Measurements from ENCODE around the gene TRAP1. TPM values are rescaled to one million over a fixed set of nuclear protein-coding genes. Genes with fewer than 3 reads are reported as not detected.

The TRAP1 gene
- total RNA-seq, 4 donors from 2014 or later, result 43.2 to 53.8 (median 51.2) TPM

DNA sequence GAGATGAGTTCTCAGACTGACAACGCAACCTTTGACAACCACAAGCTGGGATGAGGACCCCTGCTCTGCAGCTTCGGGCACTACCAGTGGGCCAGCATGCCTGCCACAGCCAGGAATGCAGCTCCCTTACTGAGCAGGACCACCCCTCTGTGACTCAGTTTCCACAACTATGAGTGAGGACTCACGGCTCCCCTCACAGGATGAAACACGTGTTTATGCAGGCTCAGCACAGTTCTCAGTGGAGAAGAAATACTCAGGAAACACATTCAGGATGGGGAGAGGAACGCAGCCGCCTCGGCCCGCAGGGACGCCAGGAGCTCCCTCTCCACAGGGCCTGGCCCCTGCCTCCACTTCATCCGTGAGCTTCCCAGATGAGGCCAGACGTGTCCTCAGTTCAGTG lies 48.7 kb downstream of the TRAP1 start:
- Histone ChIP-seq H3K4me3 (no peak overlapping the region), H3K36me3 (peaks cover 0 to 84% of the 10 kb centered on the region in 2 donors), H3K9me3 (no peaks in the 10 kb centered on the region), H3K27me3 (no peaks in the 10 kb centered on the region), H3K27ac (no peak overlapping the region), H3K4me1 (no peaks in the 10 kb centered on the region)
- no peak for ATAC-seq
- WGBS, 2 donors (ENCODE audit: low coverage in 1 of 2), result 80 to 100% methylated on average over 2 to 3 of the region's 11 CpGs
- no peak for TF ChIP-seq POLR2A (IDR thresholded peaks at IDR 0.05)
- TF ChIP-seq, protein P1, sequence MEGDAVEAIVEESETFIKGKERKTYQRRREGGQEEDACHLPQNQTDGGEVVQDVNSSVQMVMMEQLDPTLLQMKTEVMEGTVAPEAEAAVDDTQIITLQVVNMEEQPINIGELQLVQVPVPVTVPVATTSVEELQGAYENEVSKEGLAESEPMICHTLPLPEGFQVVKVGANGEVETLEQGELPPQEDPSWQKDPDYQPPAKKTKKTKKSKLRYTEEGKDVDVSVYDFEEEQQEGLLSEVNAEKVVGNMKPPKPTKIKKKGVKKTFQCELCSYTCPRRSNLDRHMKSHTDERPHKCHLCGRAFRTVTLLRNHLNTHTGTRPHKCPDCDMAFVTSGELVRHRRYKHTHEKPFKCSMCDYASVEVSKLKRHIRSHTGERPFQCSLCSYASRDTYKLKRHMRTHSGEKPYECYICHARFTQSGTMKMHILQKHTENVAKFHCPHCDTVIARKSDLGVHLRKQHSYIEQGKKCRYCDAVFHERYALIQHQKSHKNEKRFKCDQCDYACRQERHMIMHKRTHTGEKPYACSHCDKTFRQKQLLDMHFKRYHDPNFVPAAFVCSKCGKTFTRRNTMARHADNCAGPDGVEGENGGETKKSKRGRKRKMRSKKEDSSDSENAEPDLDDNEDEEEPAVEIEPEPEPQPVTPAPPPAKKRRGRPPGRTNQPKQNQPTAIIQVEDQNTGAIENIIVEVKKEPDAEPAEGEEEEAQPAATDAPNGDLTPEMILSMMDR (IDR thresholded peaks at IDR 0.05), result no peak
- no peak for TF ChIP-seq POLR2AphosphoS5 (IDR thresholded peaks at IDR 0.05)
- no peak for TF ChIP-seq EP300 (IDR thresholded peaks at IDR 0.05)

DNA sequence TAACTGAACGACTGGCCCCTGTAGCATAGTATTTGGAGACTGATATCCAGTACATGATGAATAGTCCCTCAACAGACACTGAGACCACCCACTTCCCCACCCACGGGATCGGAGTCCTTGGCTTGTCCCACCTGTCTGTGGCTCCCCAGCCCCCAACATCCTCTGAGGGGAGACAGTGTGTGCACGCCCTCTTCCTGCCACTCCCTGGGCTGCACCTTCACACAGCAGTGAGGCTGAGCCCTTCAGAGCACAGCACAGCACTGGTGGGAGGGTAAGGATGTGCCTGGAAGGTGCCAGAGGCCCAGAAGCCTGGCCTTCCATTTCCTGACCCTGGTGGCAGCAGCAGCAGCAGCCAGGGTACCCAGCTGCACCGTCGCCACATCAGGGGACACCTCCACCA lies 51.8 kb downstream of the TRAP1 start:
- no peaks in the 10 kb centered on the region for H3K27me3 ChIP-seq
- H3K4me3 ChIP-seq, result no peak overlapping the region
- peaks cover 0 to 83% of the 10 kb centered on the region in 2 donors for H3K36me3 ChIP-seq
- no peak for ATAC-seq
- no peaks in the 10 kb centered on the region for H3K9me3 ChIP-seq
- WGBS, 2 donors (ENCODE audit: low coverage in 1 of 2), result 51 to 66% methylated on average over 3 to 4 of the region's 6 CpGs
- no peaks in the 10 kb centered on the region for H3K4me1 ChIP-seq
- TF ChIP-seq POLR2AphosphoS5 (IDR thresholded peaks at IDR 0.05), result no peak
- no peak for TF ChIP-seq POLR2A (IDR thresholded peaks at IDR 0.05)
- TF ChIP-seq, protein P1 (IDR thresholded peaks at IDR 0.05), result no peak
- TF ChIP-seq EP300 (IDR thresholded peaks at IDR 0.05), result no peak
- no peak overlapping the region for H3K27ac ChIP-seq

GRCh38 chr16:3664187-3664896 lies 53.0 kb downstream of the TRAP1 start:
- ATAC-seq, result no peak
- Histone ChIP-seq H3K36me3 (peaks cover 0 to 91% of the 10 kb centered on the region in 2 donors), H3K27me3 (no peaks in the 10 kb centered on the region), H3K9me3 (no peaks in the 10 kb centered on the region), H3K27ac (no peak overlapping the region), H3K4me1 (no peaks in the 10 kb centered on the region), H3K4me3 (no peak overlapping the region)
- TF ChIP-seq, protein P1 (IDR thresholded peaks at IDR 0.05), result no peak
- TF ChIP-seq POLR2A (IDR thresholded peaks at IDR 0.05), result no peak
- TF ChIP-seq EP300 (IDR thresholded peaks at IDR 0.05), result no peak
- TF ChIP-seq POLR2AphosphoS5 (IDR thresholded peaks at IDR 0.05), result no peak
- 100% methylated on average over 2 of the region's 31 CpGs; no CpG with 5 or more reads in 1 of the 2 donors for WGBS, 2 donors (ENCODE audit: low coverage in 1 of 2)

DNA sequence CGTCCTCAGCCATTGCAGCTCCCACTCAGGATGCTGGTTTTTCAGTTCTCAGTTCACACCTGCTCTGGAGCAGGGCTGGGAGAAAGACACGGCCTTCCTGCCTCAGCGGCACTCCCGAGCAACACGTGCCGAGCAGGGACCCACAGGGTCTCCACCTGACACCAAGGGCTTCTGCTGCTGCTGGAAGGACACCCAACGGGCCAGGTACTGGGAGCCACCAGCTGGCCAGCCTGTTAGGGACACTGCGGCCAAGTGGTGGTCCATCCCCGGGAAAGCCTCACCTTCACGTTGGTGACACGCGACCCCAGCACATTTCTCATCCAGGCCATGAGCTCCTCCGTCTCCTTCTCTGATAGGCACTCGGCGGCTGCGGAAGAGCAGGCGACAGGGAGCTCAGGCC lies 54.7 kb downstream of the TRAP1 start:
- no peaks in the 10 kb centered on the region for H3K9me3 ChIP-seq
- TF ChIP-seq, protein P1 (IDR thresholded peaks at IDR 0.05), result no peak
- TF ChIP-seq EP300 (IDR thresholded peaks at IDR 0.05), result no peak
- TF ChIP-seq POLR2A (IDR thresholded peaks at IDR 0.05), result no peak
- no peak for TF ChIP-seq POLR2AphosphoS5 (IDR thresholded peaks at IDR 0.05)
- H3K36me3 ChIP-seq, result peaks cover 0 to 93% of the 10 kb centered on the region in 2 donors
- no peaks in the 10 kb centered on the region for H3K4me1 ChIP-seq
- H3K27me3 ChIP-seq, result no peaks in the 10 kb centered on the region
- 50% methylated on average over 1 of the region's 17 CpGs; no CpG with 5 or more reads in 1 of the 2 donors for WGBS, 2 donors (ENCODE audit: low coverage in 1 of 2)
- no peak for ATAC-seq
- no peak overlapping the region for H3K27ac ChIP-seq
- no peak overlapping the region for H3K4me3 ChIP-seq

- no peak for ATAC-seq
These were observed 55.4 kb downstream of the TRAP1 start for GRCh38 chr16:3661922-3662321.

More at GRCh38 chr16:3661922-3662321, 55.4 kb downstream of the TRAP1 start:
- Histone ChIP-seq H3K4me1 (no peaks in the 10 kb centered on the region), H3K4me3 (no peak overlapping the region), H3K36me3 (peaks cover 0 to 94% of the 10 kb centered on the region in 2 donors), H3K27ac (no peak overlapping the region), H3K9me3 (no peaks in the 10 kb centered on the region), H3K27me3 (no peaks in the 10 kb centered on the region)
- no peak for TF ChIP-seq POLR2A (IDR thresholded peaks at IDR 0.05)
- TF ChIP-seq POLR2AphosphoS5 (IDR thresholded peaks at IDR 0.05), result no peak
- TF ChIP-seq, protein P1 (IDR thresholded peaks at IDR 0.05), result no peak
- no peak for TF ChIP-seq EP300 (IDR thresholded peaks at IDR 0.05)
- WGBS, 2 donors (ENCODE audit: low coverage in 1 of 2), result no CpG with 5 or more reads among the region's 13 CpGs

All from gastroesophageal sphincter (tissue), 4 donors.